PFSK-1 (cell line): ENCODE data around the gene GTPBP6.

Source experiments
- FOXP2 ChIP-seq: optimal IDR thresholded peaks from 2 replicates; pipeline ENCODE3; 2011; ENCODE audit warnings: borderline replicate concordance, control low read depth, inconsistent platforms; ENCODE audit not compliant: insufficient read depth; ENCODE audit errors: extremely low read length, extremely low read depth
- POLR2AphosphoS5 ChIP-seq: IDR thresholded peaks from 2 replicates; pipeline ENCODE4 v1.6.1; 2012; ENCODE audit warnings: low read depth, mild to moderate bottlenecking, control low read depth, low read length, moderate library complexity
- REST ChIP-seq, 2 experiments: IDR thresholded peaks; 2 replicates each; pipeline versions ENCODE4 v1.6.1 to v1.8.0; 2011 to 2012; ENCODE audit warnings: low read depth in 2 of 2, low read length in 2 of 2, control low read depth in 1 of 2, inconsistent platforms in 1 of 2, mild to moderate bottlenecking in 1 of 2, moderate library complexity in 1 of 2; ENCODE audit not compliant: insufficient read depth in 1 of 2
- SIN3A ChIP-seq: IDR thresholded peaks from 2 replicates; pipeline ENCODE4 v1.6.1; 2012; ENCODE audit warnings: mild to moderate bottlenecking, low read length, moderate library complexity, borderline replicate concordance; ENCODE audit not compliant: insufficient read depth
- TAF1 ChIP-seq: IDR thresholded peaks from 2 replicates; pipeline ENCODE4 v1.6.1; 2012; ENCODE audit warnings: low read length, control low read depth, borderline replicate concordance; ENCODE audit not compliant: insufficient read depth

The GTPBP6 gene

GRCh38 chrX:262381-262909 is 56.2 kb downstream of the GTPBP6 start:
- TF ChIP-seq TAF1 (no peak), POLR2AphosphoS5 (no peak), FOXP2 (no peak), SIN3A (no peak), REST (IDR thresholded peaks at IDR 0.05; ENCODE audit: insufficient read depth in 1 of 2, low read depth in 2 of 2, low read length in 2 of 2) (no peak)

- TF ChIP-seq TAF1 (no peak), FOXP2 (no peak), POLR2AphosphoS5 (no peak), SIN3A (no peak), REST (IDR thresholded peaks at IDR 0.05; ENCODE audit: insufficient read depth in 1 of 2, low read depth in 2 of 2, low read length in 2 of 2) (no peak)
Observed at GRCh38 chrX:261919-262352, 56.7 kb downstream of the GTPBP6 start.

GRCh38 chrX:261167-261918 is 57.3 kb downstream of the GTPBP6 start:
- TF ChIP-seq POLR2AphosphoS5 = no peak
- TF ChIP-seq SIN3A = no peak
- TF ChIP-seq TAF1 = no peak
- no peak for TF ChIP-seq REST (IDR thresholded peaks at IDR 0.05; ENCODE audit: insufficient read depth in 1 of 2, low read depth in 2 of 2, low read length in 2 of 2)
- no peak for TF ChIP-seq FOXP2

- TF ChIP-seq TAF1 (no peak), SIN3A (no peak), POLR2AphosphoS5 (no peak), REST (IDR thresholded peaks at IDR 0.05; ENCODE audit: insufficient read depth in 1 of 2, low read depth in 2 of 2, low read length in 2 of 2) (no peak), FOXP2 (no peak)
Observed at GRCh38 chrX:259692-260355, 58.8 kb downstream of the GTPBP6 start.
